Measurements from ENCODE around the gene TNFRSF14. TPM values are rescaled to one million over a fixed set of nuclear protein-coding genes. Genes with fewer than 3 reads are reported as not detected.

Gene TNFRSF14
- total and polyA plus RNA-seq, 2 of the 13 experiments (the other 11 are each of a cell fraction or from before 2014, with no cell fraction given) = 11.9 to 49.9 TPM

GRCh38 chr1:2607641-2608091, 51.5 kb downstream of the TNFRSF14 start:
- no peak for DNase-seq (ENCODE audit: low spot score)
- ChIA-PET POLR2A (no interaction called here), CTCF (ENCODE audit: low intra/inter-chr PET ratio, low total read pairs) (no interaction called here)
- Histone ChIP-seq H3K27ac (ENCODE audit: extremely low read length, insufficient read depth, low read length) (no peak overlapping the region), H3K4me1 (ENCODE audit: insufficient read depth, low read length) (no peaks in the 10 kb centered on the region), H3K9me3 (ENCODE audit: low read length) (no peaks in the 10 kb centered on the region), H3K9ac (ENCODE audit: insufficient read depth, low read depth, low read length) (no peak overlapping the region), H4K20me1 (ENCODE audit: insufficient read depth, low read length) (no peaks in the 10 kb centered on the region), H2AFZ (ENCODE audit: low read length) (no peak overlapping the region), H3K4me3 (replicated peaks in 1 of 3; ENCODE audit: insufficient read depth in 1 of 3, low read depth in 2 of 3, low read length in 3 of 3) (no peak overlapping the region), H3K79me2 (ENCODE audit: insufficient read depth, low read length) (no peaks in the 10 kb centered on the region), H3K27me3 (ENCODE audit: control insufficient read depth in 1 of 2, insufficient read depth in 2 of 2, low read length in 2 of 2) (peaks cover 15 to 73% of the 10 kb centered on the region in 2 experiments; a peak in 4 of 5 replicates), H3K4me2 (ENCODE audit: low read depth, low read length) (no peak overlapping the region), H3K36me3 (replicated peaks in 1 of 2; ENCODE audit: control insufficient read depth in 1 of 2, insufficient read depth in 2 of 2, low read length in 2 of 2) (no peaks in the 10 kb centered on the region)
- in situ Hi-C loops (cut with HindIII; ENCODE audit: extremely low pct_ligation_motif_present, low pct_unique_long_range_greater_than_20kb) = no loop called here
- no TSS peak for BruUV-seq (replicated peaks)
- FAIRE-seq = no peak
- WGBS (ENCODE audit: low lambda C conversion rate) = 13% methylated on average over 7 of the region's 13 CpGs
- TF ChIP-seq ZGPAT (CRISPR knock-in tag; IDR thresholded peaks at IDR 0.05) (no peak), KDM1A (CRISPR knock-in tag; IDR thresholded peaks at IDR 0.05) (no peak), TCF12 (IDR thresholded peaks at IDR 0.05) (no peak), TCF12 (CRISPR knock-in tag; IDR thresholded peaks at IDR 0.05) (no peak), KIAA2018 (CRISPR knock-in tag; IDR thresholded peaks at IDR 0.05; ENCODE audit: borderline replicate concordance) (no peak), NFIC (IDR thresholded peaks at IDR 0.05; ENCODE audit: low read length) (no peak), PITX1 (CRISPR knock-in tag; IDR thresholded peaks at IDR 0.05) (no peak)
- intact Hi-C loops (cut with micrococcal nuclease; ENCODE audit: unreplicated experiment) = no loop called here
- no peak for ATAC-seq

Data from HepG2 (cell line).